GM21526 (cell line): ENCODE data around the gene CAMKK2.
A peak's percentile ranks its signal among the peaks of the same experiment; 100 is the strongest.
"Not testable (repeated sequence)": the region's sequence is repeated elsewhere in the genome, so short reads cannot be mapped to it uniquely, and the experiment has no call there.

Experiments
- ATAC-seq: cut with Tn5 transposase; IDR thresholded peaks from one replicate; pipeline ENCODE4 v1.9.1; 2021; ENCODE audit warnings: moderate library complexity; ENCODE audit not compliant: unreplicated experiment, low FRiP score

Gene CAMKK2

GRCh38 chr12:121251838-121252237 lies 44.7 kb downstream of the CAMKK2 start:
- ATAC-seq, result no peak

GRCh38 chr12:121250359-121250758 lies 46.1 kb downstream of the CAMKK2 start:
- no peak for ATAC-seq

- ATAC-seq, result peak; percentile 72
Measured at GRCh38 chr12:121248622-121249021, 47.9 kb downstream of the CAMKK2 start.

DNA sequence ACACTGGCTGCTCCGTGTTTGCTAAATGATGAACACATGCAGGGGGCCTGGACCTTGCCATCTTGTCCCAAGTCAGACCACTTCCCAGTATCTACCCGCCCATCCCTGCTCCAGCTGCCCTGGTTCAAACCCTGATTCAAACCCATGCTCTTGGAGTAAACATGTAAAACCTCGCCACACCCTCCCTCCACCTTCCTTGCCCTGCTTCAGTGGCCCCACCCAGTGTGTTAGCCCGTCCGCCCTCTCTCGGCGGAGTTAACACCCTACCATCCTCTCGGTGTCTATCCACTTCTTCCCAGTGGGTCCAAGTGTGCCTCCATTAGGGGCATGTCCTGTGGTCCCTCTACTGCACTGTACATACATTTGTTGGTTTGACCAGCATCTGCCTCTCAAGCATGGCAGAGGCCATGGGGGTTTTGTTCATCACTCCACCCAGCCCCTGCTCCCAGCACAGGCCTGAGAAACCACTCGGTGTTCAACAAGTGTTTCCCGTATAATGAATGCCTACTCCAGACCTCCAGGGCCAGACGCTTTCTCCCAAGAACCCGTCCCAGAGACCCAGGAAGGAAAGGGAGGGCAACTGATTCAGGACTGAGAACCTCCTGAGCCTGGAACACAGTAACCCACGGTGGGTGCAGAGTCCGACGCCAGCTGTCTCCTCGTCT lies 49.5 kb downstream of the CAMKK2 start:
- ATAC-seq, result no peak

DNA sequence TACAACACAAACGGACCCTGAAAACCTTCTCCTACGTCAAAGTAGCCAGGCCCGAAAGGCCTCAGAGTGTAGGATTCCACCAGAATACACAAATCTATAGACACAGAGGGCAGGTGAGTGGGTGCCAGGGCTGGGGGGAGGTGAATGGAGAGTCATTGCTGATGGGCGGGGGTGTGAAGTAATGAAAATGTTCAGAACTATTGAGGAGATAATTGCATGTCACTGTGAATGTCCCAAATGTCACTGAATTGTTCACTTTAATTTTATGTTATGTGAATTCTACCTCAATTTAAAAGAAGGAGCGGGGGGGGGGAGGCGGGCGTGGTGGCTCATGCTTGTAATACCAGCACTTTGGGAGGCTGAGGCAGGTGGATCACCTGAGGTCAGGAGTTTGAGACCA lies 50.6 kb downstream of the CAMKK2 start:
- ATAC-seq, result no peak

DNA sequence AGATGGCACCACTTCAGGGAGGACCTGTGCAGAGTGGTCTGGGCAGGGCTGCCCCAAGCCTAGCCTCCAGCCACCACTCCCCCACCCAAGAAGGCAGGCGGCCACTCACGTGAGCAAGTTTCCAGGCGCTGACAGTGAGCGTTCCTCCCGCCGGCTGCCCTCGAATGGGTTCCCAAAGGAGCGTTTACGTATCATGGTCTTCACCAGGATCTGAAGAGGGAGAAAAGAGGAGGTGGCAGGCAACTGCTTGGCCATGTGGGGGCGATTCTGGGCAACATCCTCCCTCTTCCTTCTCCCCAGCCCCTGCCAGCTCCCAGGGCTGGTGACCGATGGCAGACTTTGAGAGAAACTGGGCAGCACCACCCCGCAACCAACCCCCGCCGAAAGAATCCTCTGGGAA lies 51.5 kb downstream of the CAMKK2 start:
- ATAC-seq, result no peak

DNA sequence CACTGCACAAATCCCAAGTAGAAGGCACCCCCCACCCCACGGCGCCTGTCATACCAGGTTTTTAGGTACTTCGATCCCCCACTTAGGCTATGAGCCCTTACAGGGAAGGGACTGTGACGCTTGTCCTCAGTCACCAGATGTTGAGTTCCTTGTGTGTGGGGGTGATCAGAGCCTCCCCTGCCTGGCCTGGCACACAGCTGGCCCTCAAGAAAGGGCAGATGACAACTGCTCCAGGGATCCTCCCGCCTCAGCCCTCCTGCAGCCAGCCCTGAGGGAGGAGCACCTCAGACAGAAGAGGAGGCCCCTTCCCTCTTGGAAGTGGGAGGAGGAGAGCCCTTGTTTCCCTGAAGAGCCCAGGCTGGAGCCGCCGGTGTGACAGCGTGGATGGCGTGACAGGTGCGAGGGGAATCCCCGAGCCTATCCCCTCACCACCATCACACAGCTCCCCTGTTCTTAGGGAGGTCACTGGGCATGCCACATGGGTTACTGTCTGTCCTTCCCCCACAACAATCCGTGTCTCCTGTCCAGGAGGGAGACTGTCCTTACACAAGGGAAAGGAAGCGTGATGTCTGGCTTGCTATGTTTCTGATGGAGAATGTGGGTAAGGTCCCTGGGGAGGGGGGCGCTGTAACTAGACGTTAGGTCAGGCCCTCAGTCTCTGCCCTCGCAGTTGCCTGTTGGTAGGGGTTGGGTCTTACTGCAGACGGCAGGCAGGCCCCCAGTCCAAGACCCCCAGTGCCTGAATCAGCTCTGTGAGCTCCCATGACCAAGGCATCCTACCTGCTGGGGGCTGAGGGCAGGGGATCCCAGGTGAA lies 55.1 kb downstream of the CAMKK2 start:
- no peak for ATAC-seq

GRCh38 chr12:121240484-121241101 lies 55.9 kb downstream of the CAMKK2 start:
- ATAC-seq, result no peak

GRCh38 chr12:121240062-121240420 lies 56.5 kb downstream of the CAMKK2 start:
- no peak for ATAC-seq

- no peak for ATAC-seq
Measured at GRCh38 chr12:121239351-121240061, 57.0 kb downstream of the CAMKK2 start.

DNA sequence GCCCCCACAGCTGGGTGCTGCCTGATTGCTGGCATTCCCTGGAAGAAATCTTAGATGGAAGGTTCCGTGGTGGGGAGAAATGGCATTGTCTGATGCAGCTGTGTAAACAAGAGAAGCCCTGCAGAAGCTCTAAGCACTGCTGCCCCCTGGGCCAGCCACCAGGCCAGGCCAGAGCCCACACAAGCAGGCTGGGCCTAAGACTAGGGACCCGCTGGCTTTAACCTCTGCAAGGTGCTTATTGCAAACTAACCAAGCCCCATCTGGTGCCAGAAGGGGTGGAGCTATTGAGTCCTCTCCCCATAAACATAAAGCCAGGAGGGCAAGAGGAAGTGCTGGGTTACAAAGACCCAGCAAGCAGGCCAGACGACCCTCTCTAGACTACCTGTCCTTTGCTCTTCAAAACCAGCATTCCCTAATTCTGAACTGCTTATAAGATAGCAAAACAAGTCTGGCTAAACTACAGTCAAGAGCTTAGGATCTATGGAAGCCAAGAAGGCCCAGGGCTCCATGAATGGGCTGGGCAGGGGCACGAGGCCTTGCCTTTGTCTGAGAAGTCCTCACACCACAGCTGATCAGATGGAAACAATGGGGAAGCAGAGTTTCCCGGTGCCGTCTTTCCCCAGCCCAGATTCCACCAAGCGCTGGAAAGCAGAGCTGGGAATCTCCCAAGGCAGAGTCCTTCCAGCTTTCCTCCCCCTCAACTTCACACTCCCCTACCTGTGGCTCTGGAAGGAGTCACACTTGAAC lies 57.7 kb downstream of the CAMKK2 start:
- no peak for ATAC-seq

- no peak for ATAC-seq
Measured at GRCh38 chr12:121238086-121238485, 58.4 kb downstream of the CAMKK2 start.

- no peak for ATAC-seq
Measured at GRCh38 chr12:121237415-121237814, 59.1 kb downstream of the CAMKK2 start.

- no peak for ATAC-seq
Measured at GRCh38 chr12:121236776-121237175, 59.7 kb downstream of the CAMKK2 start.

DNA sequence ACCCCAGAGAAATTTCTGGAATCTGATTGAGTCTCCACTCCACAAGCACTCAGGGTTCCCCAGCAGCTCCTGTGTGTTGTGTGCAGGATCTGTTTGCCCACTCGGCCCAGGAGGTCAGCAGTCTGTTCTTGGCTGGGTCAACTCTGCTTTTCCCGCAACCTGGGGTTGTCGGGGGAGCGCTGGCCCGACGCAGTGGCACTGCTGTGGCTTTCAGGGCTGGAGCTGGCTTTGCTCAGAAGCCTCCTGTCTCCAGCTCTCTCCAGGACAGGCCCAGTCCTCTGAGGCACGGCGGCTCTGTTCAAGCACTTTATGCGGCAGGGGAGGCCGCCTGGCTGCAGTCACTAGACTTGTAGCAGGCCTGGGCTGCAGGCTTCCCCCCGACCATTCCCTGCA lies 62.9 kb downstream of the CAMKK2 start:
- ATAC-seq, result no peak

DNA sequence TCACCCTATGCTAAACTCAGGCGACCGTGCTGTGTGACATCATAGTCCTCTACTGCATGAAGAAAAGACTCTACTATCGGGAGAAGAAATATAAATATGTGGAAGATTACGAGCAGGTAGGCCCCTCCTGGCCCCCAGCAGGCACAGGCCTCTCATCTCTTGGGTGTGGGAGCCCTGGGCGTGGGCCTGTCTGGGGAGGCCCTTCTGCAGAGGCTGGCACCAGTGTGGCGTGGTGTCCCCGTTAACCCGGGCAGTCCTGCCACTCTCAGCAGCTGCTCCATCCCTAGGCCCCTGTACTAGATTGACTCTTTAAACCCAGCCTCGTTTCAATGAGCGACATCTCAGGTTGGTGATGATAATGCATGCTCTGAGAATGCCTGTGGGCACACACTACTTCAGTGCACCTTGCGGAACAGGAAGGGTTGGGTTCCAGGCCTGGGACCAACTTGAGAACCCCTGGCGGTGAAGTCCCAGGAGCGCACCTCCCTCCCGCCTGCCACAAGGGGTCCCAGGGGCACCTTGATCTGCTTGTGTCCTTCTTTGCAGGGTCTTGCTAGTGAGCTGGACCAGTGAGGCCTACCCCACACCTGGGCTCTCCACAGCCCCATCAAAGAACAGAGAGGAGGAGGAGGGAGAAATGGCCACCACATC lies 63.4 kb downstream of the CAMKK2 start:
- no peak for ATAC-seq

DNA sequence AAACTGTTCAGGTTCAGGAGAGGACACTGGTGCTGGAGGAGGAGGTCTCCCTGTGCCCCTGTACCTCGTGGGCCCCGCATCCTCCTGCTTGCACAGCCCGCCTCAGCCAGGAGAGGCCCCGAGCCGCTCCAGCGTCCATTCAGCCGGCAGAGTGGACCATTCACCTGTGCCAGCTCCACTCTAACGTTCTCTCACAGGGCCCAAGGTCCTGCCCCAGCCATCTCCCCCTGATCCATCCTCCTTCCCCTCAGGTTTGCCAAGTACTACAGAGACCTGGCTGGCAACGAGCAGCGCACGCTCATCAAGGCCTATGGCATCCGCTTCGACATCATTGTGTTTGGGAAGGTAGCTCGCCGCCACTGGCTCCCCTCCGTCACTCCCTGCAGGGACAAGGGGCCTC lies 64.3 kb downstream of the CAMKK2 start:
- no peak for ATAC-seq

- ATAC-seq, result no peak
Measured at GRCh38 chr12:121230538-121230907, 66.0 kb downstream of the CAMKK2 start.

- not testable (repeated sequence) for ATAC-seq
Measured at GRCh38 chr12:121229826-121230537, 66.5 kb downstream of the CAMKK2 start.
